ENCODE measurements around the gene MED26.

- TF ChIP-seq CTCF (IDR thresholded peaks at IDR 0.05), result no peak
- TF ChIP-seq POLR2AphosphoS5 (IDR thresholded peaks at IDR 0.05; ENCODE audit: insufficient read depth in 1 of 2, low read depth in 1 of 2), result no peak
Observed at GRCh38 chr19:16598848-16599247, 29.2 kb downstream of the MED26 start.

All from vagina (tissue), 2 donors.